PC-9 (cell line): Measurements from ENCODE around the gene LAMA5.

Source experiments
- CTCF ChIP-seq: fragments of 200-600 bp; sonication (generic); conservative IDR thresholded peaks from 2 replicates; pipeline ENCODE4 v1.6.1; 2017; ENCODE audit warnings: mixed run types, antibody characterized with exemption, mild to moderate bottlenecking, moderate library complexity
- EZH2 ChIP-seq: fragments of 200-600 bp; sonication (generic); IDR thresholded peaks from 2 replicates; pipeline ENCODE4 v1.8.0; 2017; ENCODE audit warnings: antibody characterized with exemption, low read depth

DNA sequence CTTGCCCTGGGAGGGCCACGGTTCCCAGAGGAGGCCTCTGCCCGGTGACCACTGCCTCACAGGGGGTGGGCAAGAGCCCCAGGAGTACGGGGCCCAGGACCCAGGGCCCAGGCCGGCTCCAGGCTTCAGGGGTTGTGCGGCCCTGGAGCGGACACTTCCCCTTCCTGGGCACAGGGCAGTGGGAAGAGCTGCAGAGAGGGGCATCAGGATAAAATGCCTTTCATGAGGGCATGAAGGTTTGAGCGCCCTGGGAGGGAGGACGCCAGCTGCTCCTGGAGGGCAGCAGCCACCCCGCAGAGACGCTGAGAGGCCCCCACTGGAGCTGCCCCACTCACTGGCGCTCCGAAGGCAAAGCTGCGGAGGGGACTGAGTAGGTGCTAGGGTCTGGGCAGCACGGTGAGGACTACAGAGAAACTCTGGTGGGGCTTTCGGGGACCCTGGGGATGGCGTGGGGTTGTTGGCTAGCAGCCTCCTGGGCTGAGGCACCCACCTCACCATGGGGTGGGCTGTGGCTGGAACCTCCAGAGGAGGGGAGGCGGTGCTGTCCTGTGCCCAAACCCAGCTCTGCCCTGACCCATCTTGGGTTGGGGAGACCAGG lies 10.4 kb downstream of the LAMA5 start:
- no peak for TF ChIP-seq CTCF
- no peak for TF ChIP-seq EZH2
